ENCODE data around the gene CACNB1.

GRCh38 chr17:39186481-39187002, 10.9 kb downstream of the CACNB1 start:
- TF ChIP-seq CTCF (conservative IDR thresholded peaks at IDR 0.05) (no peak), ZFX (IDR thresholded peaks at IDR 0.05) (no peak)
